ENCODE data around the gene CDCP1.

Gene CDCP1

GRCh38 chr3:45087155-45087554, 59.0 kb downstream of the CDCP1 start:
- DNase-seq (ENCODE audit: low read depth): no peak
- TF ChIP-seq CTCF (conservative IDR thresholded peaks at IDR 0.05; ENCODE audit: low read depth, low read length): no peak
- no peak overlapping the region for H3K4me3 ChIP-seq (ENCODE audit: low read depth, low read length)

GRCh38 chr3:45084820-45085816, 61.1 kb downstream of the CDCP1 start:
- TF ChIP-seq CTCF (conservative IDR thresholded peaks at IDR 0.05; ENCODE audit: low read depth, low read length): peak; percentile 31
- DNase-seq (ENCODE audit: low read depth): peak; percentile 96
- no peak overlapping the region for H3K4me3 ChIP-seq (ENCODE audit: low read depth, low read length)

- DNase-seq (ENCODE audit: low read depth): no peak
- TF ChIP-seq CTCF (conservative IDR thresholded peaks at IDR 0.05; ENCODE audit: low read depth, low read length): no peak
- no peak overlapping the region for H3K4me3 ChIP-seq (ENCODE audit: low read depth, low read length)
These were observed 61.8 kb downstream of the CDCP1 start for GRCh38 chr3:45084361-45084760.

- DNase-seq (ENCODE audit: low read depth): no peak
- H3K4me3 ChIP-seq (ENCODE audit: low read depth, low read length): no peak overlapping the region
- TF ChIP-seq CTCF (conservative IDR thresholded peaks at IDR 0.05; ENCODE audit: low read depth, low read length): no peak
These were observed 63.2 kb downstream of the CDCP1 start for GRCh38 chr3:45083023-45083422.

DNA sequence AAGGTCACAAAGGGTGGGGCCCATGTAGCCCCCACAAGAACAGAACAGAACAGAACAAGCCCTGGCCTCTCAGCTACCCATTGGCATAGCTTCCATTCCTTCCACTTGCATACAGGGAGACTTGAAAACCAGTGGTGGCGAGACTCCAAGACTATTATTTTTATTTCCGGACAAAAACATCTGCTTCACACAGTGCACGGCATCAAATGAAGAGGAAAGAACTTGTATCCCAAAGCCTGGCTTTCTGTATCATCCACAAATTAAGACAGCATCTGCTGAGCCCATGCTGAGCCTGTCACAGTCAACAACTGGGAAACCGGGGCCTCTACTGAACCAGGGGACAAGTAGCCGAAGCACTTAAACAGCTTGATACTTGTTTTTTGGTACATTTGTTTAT, 64.0 kb downstream of the CDCP1 start:
- H3K4me3 ChIP-seq (ENCODE audit: low read depth, low read length): no peak overlapping the region
- peak; percentile 70 for DNase-seq (ENCODE audit: low read depth)
- no peak for TF ChIP-seq CTCF (conservative IDR thresholded peaks at IDR 0.05; ENCODE audit: low read depth, low read length)

DNA sequence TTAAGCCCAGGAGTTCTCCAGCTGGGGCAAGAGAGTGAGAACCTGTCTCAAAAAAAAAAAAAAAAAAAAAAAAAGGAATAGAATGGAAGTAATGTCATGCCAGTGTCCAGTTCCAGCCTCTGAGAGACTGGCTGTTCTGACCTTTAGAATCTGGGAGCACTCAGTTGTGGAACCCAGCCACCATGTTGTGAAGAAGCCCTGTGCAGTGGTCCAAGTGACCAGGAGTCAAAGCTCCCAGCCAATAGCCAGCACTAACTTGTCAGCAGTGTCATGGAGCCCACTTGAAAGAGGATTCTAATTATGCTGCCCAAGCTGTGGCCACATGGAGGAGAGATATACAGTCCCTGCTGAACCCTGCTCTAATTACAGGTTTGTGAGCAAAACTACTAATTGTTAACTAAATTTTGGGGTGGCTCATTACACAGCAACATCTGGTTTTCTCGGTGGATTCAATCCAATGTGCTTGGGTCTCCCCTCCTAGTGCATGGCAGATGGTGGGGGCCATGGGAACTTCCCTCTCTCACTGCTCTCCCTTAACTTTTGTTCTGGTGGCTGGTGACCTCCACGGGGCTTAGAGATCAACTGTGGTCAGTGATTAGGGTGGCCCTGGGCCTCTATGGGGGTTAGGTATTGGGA, 64.6 kb downstream of the CDCP1 start:
- no peak for DNase-seq (ENCODE audit: low read depth)
- no peak for TF ChIP-seq CTCF (conservative IDR thresholded peaks at IDR 0.05; ENCODE audit: low read depth, low read length)
- H3K4me3 ChIP-seq (ENCODE audit: low read depth, low read length): no peak overlapping the region
